ENCODE measurements around the gene CCDC136.

CCDC136 gene

GRCh38 chr7:128801003-128801402, 9.2 kb downstream of the CCDC136 start:
- Histone ChIP-seq H3K4me3 (ENCODE audit: low read length) (no peak overlapping the region), H4K20me1 (ENCODE audit: control insufficient read depth, insufficient read depth, low read depth, low read length) (no peaks in the 10 kb centered on the region), H3K27ac (ENCODE audit: low read depth, low read length) (no peak overlapping the region), H3K79me2 (ENCODE audit: control insufficient read depth, low read length) (no peaks in the 10 kb centered on the region), H3K4me1 (ENCODE audit: control insufficient read depth, low read length) (no peaks in the 10 kb centered on the region; the same call in 1 of the 2 replicates), H3K9me3 (ENCODE audit: control insufficient read depth, insufficient read depth, low read length) (no peaks in the 10 kb centered on the region), H3K9me2 (replicated peaks; ENCODE audit: control insufficient read depth, low read length) (no peaks in the 10 kb centered on the region), H3K4me2 (ENCODE audit: low read length) (no peak overlapping the region), H3F3A (ENCODE audit: control insufficient read depth, insufficient read depth) (no peaks in the 10 kb centered on the region), H3K27me3 (ENCODE audit: control insufficient read depth, low read length) (no peaks in the 10 kb centered on the region), H3K36me3 (ENCODE audit: control insufficient read depth, low read length) (peaks cover 33% of the 10 kb centered on the region)
- TF ChIP-seq CTCF (IDR thresholded peaks at IDR 0.05; ENCODE audit: low read depth, low read length, poor library complexity, severe bottlenecking) (no peak), EZH2phosphoT487 (IDR thresholded peaks at IDR 0.05; ENCODE audit: borderline replicate concordance, low read length) (no peak)

- H3F3A ChIP-seq (ENCODE audit: control insufficient read depth, insufficient read depth), result no peaks in the 10 kb centered on the region
- no peak overlapping the region for H3K4me3 ChIP-seq (ENCODE audit: low read length)
- H3K9me2 ChIP-seq (replicated peaks; ENCODE audit: control insufficient read depth, low read length), result no peaks in the 10 kb centered on the region
- peaks cover 40% of the 10 kb centered on the region for H3K36me3 ChIP-seq (ENCODE audit: control insufficient read depth, low read length)
- H3K27me3 ChIP-seq (ENCODE audit: control insufficient read depth, low read length), result no peaks in the 10 kb centered on the region
- H4K20me1 ChIP-seq (ENCODE audit: control insufficient read depth, insufficient read depth, low read depth, low read length), result no peaks in the 10 kb centered on the region
- TF ChIP-seq CTCF (IDR thresholded peaks at IDR 0.05; ENCODE audit: low read depth, low read length, poor library complexity, severe bottlenecking), result no peak
- TF ChIP-seq EZH2phosphoT487 (IDR thresholded peaks at IDR 0.05; ENCODE audit: borderline replicate concordance, low read length), result no peak
- no peaks in the 10 kb centered on the region for H3K9me3 ChIP-seq (ENCODE audit: control insufficient read depth, insufficient read depth, low read length)
- H3K4me2 ChIP-seq (ENCODE audit: low read length), result no peak overlapping the region
- no peaks in the 10 kb centered on the region; the same call in 1 of the 2 replicates for H3K4me1 ChIP-seq (ENCODE audit: control insufficient read depth, low read length)
- no peak overlapping the region for H3K27ac ChIP-seq (ENCODE audit: low read depth, low read length)
- H3K79me2 ChIP-seq (ENCODE audit: control insufficient read depth, low read length), result no peaks in the 10 kb centered on the region
Measured at GRCh38 chr7:128801667-128802418, 10.1 kb downstream of the CCDC136 start.

DNA sequence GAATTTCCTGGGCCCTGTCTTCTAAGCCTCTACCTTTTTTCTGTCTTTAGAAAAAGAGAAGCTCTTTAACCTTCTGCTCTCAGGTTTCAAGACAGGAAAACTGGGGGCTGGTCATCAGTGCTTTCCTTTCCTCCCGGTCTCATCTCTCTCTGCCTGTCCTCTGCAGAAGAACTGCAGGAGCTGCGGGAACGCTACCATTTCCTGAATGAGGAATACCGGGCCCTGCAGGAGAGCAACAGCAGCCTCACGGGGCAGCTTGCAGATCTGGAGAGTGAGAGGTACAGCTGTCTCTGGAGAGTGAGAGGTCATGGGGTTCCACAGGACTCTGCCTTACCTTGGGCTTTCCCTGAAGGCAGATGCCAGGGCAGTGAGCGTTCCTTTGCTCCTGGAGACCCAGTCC, 12.7 kb downstream of the CCDC136 start:
- peaks cover 47% of the 10 kb centered on the region for H3K36me3 ChIP-seq (ENCODE audit: control insufficient read depth, low read length)
- no peaks in the 10 kb centered on the region for H3K9me2 ChIP-seq (replicated peaks; ENCODE audit: control insufficient read depth, low read length)
- TF ChIP-seq EZH2phosphoT487 (IDR thresholded peaks at IDR 0.05; ENCODE audit: borderline replicate concordance, low read length), result no peak
- H3K27ac ChIP-seq (ENCODE audit: low read depth, low read length), result no peak overlapping the region
- no peaks in the 10 kb centered on the region for H3K4me1 ChIP-seq (ENCODE audit: control insufficient read depth, low read length)
- H3K4me2 ChIP-seq (ENCODE audit: low read length), result no peak overlapping the region
- H3K27me3 ChIP-seq (ENCODE audit: control insufficient read depth, low read length), result no peaks in the 10 kb centered on the region
- no peaks in the 10 kb centered on the region for H4K20me1 ChIP-seq (ENCODE audit: control insufficient read depth, insufficient read depth, low read depth, low read length)
- no peaks in the 10 kb centered on the region for H3K9me3 ChIP-seq (ENCODE audit: control insufficient read depth, insufficient read depth, low read length)
- H3F3A ChIP-seq (ENCODE audit: control insufficient read depth, insufficient read depth), result no peaks in the 10 kb centered on the region
- H3K4me3 ChIP-seq (ENCODE audit: low read length), result no peak overlapping the region
- H3K79me2 ChIP-seq (ENCODE audit: control insufficient read depth, low read length), result no peaks in the 10 kb centered on the region

DNA sequence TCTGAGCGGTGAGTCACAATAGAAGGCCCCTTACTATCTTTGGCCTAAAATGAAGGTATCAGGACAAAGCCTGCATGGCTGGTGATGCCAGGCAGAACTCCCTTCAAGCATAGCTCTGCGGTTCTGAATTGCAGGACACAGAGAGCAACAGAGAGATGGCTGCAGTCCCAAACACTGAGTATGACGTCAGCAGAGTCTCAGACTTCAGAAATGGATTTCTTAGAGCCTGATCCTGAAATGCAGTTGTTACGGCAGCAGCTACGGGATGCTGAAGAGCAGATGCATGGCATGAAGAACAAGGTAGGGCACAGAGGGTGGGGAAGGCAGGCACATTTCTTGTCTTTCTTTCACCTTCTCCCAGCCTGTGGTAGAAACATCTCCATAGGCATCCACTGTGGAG, 13.5 kb downstream of the CCDC136 start:
- Histone ChIP-seq H3K9me2 (replicated peaks; ENCODE audit: control insufficient read depth, low read length) (no peaks in the 10 kb centered on the region), H3K9me3 (ENCODE audit: control insufficient read depth, insufficient read depth, low read length) (no peaks in the 10 kb centered on the region), H3F3A (ENCODE audit: control insufficient read depth, insufficient read depth) (no peaks in the 10 kb centered on the region), H3K4me2 (ENCODE audit: low read length) (no peak overlapping the region), H3K27me3 (ENCODE audit: control insufficient read depth, low read length) (no peaks in the 10 kb centered on the region), H3K27ac (ENCODE audit: low read depth, low read length) (no peak overlapping the region), H3K79me2 (ENCODE audit: control insufficient read depth, low read length) (no peaks in the 10 kb centered on the region), H3K4me3 (ENCODE audit: low read length) (no peak overlapping the region), H3K4me1 (ENCODE audit: control insufficient read depth, low read length) (no peaks in the 10 kb centered on the region), H3K36me3 (ENCODE audit: control insufficient read depth, low read length) (peaks cover 49% of the 10 kb centered on the region), H4K20me1 (ENCODE audit: control insufficient read depth, insufficient read depth, low read depth, low read length) (no peaks in the 10 kb centered on the region)
- TF ChIP-seq CTCF (IDR thresholded peaks at IDR 0.05; ENCODE audit: low read depth, low read length, poor library complexity, severe bottlenecking) (no peak), EZH2phosphoT487 (IDR thresholded peaks at IDR 0.05; ENCODE audit: borderline replicate concordance, low read length) (no peak)
